NCI-H748 treated with DMSO at 0.1 percent for 48 hours (cell line): ENCODE measurements around the gene KCNV2.
"Not testable (repeated sequence)": the region's sequence is repeated elsewhere in the genome, so short reads cannot be mapped to it uniquely, and the experiment has no call there.

Source experiments
- DNase-seq: peaks from one replicate; lab custom pipeline; 2025; lab: John Stamatoyannopoulos, UW

Gene KCNV2

GRCh38 chr9:2717385-2717784 is at the start of gene KCNV2:
TSS of gene KCNV2 (plus strand) at chr9:2717510. CDS start at chr9:2717740, 230 bp downstream.
- no peak for DNase-seq

GRCh38 chr9:2673161-2673560 is 44.1 kb upstream of the KCNV2 start:
- no peak for DNase-seq

- DNase-seq, result no peak
These were observed 43.0 kb upstream of the KCNV2 start for GRCh38 chr9:2674141-2674824.

GRCh38 chr9:2675834-2676233 is 41.5 kb upstream of the KCNV2 start:
- no peak for DNase-seq

GRCh38 chr9:2676466-2676865 is 40.8 kb upstream of the KCNV2 start:
- DNase-seq, result peak; percentile 53

GRCh38 chr9:2677915-2678889 is 39.1 kb upstream of the KCNV2 start:
- no peak for DNase-seq

- DNase-seq, result no peak
These were observed 38.3 kb upstream of the KCNV2 start for GRCh38 chr9:2679011-2679410.

GRCh38 chr9:2681981-2682380 is 35.3 kb upstream of the KCNV2 start:
- DNase-seq, result peak; percentile 47

- DNase-seq, result no peak
These were observed 30.4 kb upstream of the KCNV2 start for GRCh38 chr9:2686911-2687310.

GRCh38 chr9:2688636-2689035 is 28.7 kb upstream of the KCNV2 start:
- DNase-seq, result no peak

- no peak for DNase-seq
These were observed 26.1 kb upstream of the KCNV2 start for GRCh38 chr9:2691212-2691611.

GRCh38 chr9:2691626-2692025 is 25.7 kb upstream of the KCNV2 start:
- DNase-seq, result no peak

GRCh38 chr9:2693056-2693455 is 24.3 kb upstream of the KCNV2 start:
- DNase-seq, result no peak

- DNase-seq, result no peak
These were observed 19.8 kb upstream of the KCNV2 start for GRCh38 chr9:2697492-2697891.

- no peak for DNase-seq
These were observed 16.9 kb upstream of the KCNV2 start for GRCh38 chr9:2700398-2700797.

- DNase-seq, result no peak
These were observed 16.3 kb upstream of the KCNV2 start for GRCh38 chr9:2700909-2701550.

GRCh38 chr9:2704504-2704903 is 12.8 kb upstream of the KCNV2 start:
- DNase-seq, result no peak

- DNase-seq, result not testable (repeated sequence)
These were observed 10.1 kb upstream of the KCNV2 start for GRCh38 chr9:2707256-2707655.

GRCh38 chr9:2709645-2710101 is 7.6 kb upstream of the KCNV2 start:
- no peak for DNase-seq

GRCh38 chr9:2711716-2712115 is 5.6 kb upstream of the KCNV2 start:
- DNase-seq, result no peak

- DNase-seq, result no peak
These were observed 839 bp downstream of the KCNV2 start for GRCh38 chr9:2718001-2718697.

- DNase-seq, result no peak
These were observed 1.4 kb downstream of the KCNV2 start for GRCh38 chr9:2718698-2719033.
